DMS153 (cell line): Measurements from ENCODE around the gene CCDC188.

Experiments
- DNase-seq: peaks from one replicate; lab custom pipeline; 2025; lab: John Stamatoyannopoulos, UW

CCDC188 gene

DNA sequence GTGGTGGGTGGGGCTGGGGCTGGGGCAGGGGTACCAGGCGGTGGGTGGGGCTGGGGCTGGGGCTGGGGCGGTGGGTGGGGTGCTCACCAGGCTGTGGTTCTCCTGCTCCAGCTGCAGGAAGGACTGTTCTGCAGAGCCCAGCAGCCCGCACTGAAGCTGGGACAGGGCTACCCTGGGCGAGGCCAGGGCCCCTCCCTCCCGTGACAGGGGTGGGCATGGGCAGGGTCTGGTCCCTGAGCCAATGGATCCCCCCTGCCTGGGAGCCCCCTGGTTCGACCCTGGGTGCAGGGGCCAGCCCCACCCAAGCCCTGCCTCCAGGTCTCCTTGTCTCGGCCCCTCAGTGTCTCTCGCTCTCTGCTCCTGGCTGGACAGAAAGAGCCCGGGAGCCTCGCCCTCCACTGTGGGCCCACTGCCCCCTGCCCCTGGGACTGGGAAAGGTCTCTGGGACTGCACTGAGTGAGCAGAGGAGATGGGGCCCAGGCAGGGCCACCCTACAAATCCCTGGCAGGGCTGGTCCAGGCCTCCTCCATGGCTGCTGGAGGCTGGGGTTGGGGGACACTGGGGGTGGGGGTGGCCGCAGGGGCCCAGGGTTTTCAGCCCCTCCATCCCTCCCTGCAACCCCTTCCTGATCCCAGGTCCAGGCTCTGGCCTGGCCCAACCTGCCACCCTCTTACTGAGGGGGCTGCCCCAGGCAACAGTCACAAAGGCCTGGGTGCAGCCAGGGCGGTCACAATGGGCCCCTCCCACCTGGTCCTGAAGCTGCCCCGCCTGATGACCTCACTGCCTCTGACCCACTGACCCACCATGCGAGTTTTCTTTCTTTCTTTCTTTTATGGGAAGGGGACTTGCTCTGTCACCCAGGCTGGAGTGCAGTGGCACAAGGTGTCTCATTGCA lies at the start of gene CCDC188:
TSS of gene CCDC188 (minus strand) at position 675 of the 895 bp plus-strand sequence. CDS start at position 606, 69 bp downstream.
- DNase-seq, result no peak

DNA sequence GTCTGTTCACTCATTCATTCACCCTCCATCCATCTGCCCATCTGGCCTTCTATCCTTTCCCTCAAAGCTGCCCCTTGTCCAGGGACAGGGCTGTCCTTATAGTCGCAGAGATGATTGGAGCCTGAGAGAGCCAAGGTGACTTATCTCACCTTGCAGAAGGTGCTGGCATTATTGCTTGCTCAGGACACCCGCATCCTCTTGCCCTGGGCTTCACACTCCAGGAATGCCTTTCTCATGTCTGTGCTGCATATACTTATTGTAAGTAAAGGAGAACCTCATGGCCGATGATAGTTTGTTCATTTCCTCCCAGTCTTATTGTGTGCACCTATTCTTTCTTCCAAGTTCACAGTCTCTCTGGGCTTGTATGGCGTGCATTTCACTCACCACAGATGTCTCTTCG lies 49.1 kb upstream of the CCDC188 start:
- no peak for DNase-seq

- no peak for DNase-seq
Observed at GRCh38 chr22:20199413-20199842, 48.6 kb upstream of the CCDC188 start.

DNA sequence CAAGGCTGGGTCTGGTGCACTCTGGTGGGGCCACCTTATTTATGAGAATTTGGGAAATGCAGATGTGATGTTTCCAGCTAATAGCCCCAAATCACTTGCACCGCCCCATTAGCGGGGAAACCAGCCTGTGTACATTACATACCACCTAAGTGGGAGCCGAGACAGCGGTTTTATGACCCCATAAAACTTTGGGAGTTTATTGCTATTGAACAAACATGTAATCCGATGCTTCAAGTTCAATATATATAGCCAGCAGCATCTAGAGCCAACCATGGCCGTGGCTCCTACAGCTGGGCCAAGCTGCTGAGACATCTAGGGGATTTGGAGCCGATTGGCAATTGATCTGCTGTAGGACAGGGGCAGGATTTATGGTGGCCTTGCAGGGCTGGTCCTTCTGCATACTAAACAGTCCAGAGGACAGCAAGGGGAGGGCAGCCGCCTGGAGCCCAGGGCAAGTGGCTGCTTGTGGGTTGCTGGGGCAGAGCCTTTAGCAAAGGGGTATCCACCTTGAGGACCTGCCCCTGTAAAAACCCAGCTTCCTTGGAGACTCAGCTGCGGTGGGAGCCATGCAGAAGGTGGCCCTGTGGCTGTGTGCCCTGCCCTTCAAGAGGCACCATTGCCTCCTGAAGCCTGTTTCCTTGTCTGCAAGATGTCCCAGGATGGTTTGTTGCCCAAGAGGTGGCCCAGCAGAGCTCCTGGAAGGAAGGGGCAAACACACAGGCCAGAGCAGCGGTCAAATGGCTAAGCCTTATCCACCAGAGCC lies 47.9 kb upstream of the CCDC188 start:
- peak; percentile 27 for DNase-seq

GRCh38 chr22:20197407-20198030 lies 46.7 kb upstream of the CCDC188 start:
- DNase-seq, result no peak

- DNase-seq, result no peak
Observed at GRCh38 chr22:20196094-20196842, 45.4 kb upstream of the CCDC188 start.

DNA sequence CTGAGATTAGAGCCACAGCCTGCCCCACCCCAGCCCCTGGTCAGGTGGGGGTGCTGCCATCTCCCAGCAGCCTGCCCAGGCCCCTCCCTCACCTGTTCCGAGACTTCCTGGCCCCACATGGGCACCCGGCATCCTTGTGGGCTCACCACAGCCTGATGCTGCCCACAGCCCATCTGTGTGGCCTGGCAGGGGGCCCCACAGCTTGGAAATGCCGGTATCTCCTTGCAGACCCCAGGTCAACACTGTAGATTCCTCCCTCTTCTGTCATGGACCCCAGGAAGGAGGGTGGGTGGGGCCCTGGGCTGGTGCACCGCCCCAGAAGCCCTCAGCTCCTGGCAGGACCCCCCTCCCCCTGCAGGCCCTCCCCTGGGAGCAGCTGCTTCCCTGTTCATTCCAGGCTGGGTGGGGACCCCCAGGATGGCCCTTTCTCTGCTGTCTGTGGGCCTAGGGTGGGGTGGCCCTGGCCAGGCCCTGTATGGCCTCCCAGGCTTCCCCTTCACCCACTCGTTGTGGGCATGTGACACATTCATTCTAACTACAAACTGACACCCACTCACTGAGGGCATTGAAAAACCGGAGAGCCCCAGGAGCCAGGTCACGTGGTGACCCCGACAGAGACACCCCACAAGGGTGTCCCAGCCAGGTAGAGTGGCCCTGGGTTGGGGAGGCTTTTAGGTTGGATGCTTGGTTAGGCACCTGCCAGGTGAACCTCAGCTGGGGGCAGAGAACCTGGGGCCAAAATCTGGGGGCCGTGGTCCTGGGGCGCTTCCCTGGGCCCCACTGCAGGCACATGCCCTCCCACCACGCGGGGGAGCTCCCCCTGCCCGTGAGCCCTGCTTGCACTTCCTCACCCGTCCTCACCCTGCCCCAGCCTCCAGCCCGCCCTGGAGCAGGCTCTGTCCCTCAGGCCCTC lies 44.1 kb upstream of the CCDC188 start:
- DNase-seq, result no peak

DNA sequence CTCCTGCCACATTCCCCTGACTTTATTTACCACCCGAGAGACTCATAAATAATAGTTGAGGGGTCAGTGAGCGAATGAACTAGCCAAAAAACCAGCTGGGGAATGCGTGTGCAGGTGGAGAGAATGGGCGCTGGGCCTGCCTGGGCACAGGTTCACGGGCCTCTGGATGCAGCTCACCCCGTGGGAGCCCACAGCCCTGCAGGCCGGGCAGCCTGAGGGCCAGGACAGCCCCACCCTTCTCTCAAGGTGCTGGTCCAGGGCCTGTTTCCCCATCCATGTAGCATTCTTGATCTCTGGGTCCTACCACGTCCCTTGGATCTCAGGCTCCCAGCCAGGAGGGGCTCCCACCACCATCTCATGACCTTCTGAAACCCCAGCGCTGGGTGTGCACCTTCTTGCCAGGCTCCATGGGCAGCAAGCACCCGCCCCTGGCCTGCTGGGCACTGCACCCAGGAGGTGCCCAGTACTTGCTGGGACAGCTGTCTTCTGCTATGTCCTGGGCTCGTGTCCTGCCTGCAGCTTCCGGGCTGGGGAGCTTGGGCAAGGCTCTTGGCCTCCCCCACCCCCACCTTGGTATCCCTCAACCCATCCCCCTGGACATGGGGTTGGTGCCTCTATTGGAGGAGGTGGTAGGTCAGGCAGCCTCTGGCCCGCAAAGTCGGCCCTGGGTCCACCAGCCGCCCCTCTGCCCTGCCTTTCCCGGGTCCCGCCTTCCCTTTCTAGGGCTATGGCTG lies 43.1 kb upstream of the CCDC188 start:
- DNase-seq, result no peak

DNA sequence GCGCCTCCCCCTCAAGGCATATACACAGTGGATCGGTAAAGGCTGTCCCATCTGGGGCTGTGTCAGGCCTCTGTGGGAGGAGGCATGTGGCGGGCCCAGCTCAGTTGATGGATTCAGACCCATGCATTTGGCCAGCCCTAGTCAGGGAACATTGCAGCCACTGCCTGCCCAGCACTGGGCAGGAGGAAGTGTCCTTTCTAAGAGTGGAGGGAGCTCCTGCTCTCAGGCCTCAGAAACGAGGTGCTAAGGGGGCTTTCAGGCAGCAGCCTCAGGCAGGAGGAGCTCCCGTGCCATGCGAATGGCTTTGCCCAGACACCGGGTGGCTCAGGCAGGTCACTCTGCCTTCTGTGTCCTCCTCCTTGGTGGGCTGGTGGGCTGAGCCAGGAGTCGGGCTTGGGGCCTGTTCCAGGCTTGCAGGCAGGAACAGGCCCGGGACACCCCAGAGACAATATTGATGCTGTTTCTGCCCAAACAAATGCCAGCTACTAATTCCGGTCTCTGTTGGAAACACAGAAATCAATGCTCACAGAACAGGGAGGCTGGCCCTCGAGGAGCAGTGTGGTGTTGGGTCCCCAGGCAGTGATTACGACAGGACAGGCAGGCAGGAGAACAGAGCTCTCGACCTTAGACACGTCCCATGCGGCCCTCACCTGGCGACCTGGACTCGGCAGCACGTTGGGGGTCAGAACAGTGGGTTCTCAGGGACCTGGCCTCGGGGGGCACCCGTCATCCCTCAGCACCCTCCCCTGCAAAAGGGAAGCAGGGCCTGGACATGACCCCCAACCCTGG lies 42.3 kb upstream of the CCDC188 start:
- DNase-seq, result no peak

DNA sequence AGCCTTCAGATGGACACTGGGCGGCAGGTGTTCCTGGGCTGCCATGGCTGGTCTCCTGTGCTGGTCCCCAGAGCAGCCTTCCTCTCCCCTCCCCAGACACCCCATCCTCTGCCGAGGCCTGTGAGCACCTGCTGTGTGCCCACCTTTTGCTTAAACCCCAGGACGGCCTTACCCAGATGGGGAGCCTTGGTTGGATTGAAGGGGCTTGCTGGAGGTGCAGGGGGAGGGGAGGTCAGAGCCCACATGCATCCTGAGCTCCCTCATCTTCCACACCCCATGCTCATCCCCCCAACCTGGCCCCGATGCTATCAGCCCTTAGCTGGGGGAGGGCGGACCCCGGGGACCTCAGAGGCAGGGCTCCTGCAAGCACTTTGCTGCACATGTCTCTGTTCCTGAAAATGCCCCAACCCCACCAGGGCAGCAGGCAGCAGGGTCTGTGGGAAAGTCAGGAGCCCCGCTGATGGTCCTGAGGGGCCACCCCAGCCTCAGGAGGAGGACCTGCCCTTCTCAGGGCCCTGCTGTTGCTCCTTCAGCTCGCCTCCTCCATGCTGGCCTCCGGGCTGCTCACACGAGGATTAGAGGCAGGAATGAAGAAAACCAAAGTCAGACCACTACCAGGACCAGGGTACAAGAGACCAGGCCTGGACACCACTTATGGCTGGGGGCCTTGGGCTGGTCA lies 41.6 kb upstream of the CCDC188 start:
- DNase-seq, result no peak

DNA sequence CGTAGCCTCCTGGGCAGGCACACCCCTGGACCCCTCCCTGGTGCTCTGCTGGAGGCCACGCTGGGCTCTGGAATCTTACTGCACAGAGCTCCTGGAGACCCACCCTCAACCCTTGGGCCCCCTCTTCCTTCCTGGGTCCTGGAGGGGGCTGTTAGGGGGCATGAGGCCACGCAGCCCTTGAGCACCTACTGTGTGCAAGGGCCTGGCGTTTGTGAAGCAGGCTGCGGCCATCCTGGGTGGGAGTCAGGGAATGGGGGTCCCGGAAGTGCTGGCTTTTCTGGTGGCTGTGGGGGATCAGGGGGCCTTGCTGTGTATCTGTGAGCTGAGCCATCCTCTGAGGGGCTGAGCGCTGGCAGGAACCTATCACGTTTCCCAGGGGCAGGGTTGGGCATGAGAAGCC lies 40.9 kb upstream of the CCDC188 start:
- DNase-seq, result no peak

- DNase-seq, result no peak
Observed at GRCh38 chr22:20191000-20191515, 40.2 kb upstream of the CCDC188 start.

- no peak for DNase-seq
Observed at GRCh38 chr22:20188567-20188877, 37.7 kb upstream of the CCDC188 start.

GRCh38 chr22:20187777-20188566 lies 37.1 kb upstream of the CCDC188 start:
- no peak for DNase-seq

GRCh38 chr22:20186871-20187546 lies 36.2 kb upstream of the CCDC188 start:
- no peak for DNase-seq

DNA sequence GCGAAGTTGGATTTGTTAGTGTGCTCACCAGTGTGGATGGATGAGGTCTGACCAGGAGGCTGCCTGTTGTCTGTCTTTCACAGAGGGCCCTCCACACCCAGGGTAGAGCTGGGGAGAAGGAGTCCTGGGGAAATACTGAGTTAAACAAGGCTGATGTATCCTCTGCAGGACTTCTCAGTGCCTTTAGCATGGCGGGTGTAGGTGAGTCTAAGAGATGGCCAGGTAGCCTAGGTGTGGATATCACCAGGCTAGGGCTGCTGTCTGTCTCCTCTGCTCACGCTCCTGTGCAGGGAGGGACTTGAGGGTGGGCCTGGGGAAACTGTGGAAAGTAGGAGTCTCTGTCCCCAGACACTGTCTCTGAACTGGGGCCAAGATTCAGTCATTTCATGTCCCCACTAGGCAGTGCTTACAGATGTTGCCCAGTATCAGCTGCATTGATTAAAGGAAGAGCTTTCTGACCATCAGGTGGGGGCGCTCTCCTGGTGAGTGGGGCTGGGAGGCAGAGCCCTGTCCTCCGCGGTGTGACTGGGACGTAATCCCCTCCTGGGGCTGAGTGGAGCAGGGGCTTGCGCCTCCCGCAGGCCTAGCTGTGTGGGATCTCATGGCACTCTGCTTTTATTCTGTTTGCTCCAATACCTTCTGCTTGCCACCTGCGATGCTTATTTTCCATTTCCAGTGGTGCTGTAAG lies 35.5 kb upstream of the CCDC188 start:
- DNase-seq, result no peak

DNA sequence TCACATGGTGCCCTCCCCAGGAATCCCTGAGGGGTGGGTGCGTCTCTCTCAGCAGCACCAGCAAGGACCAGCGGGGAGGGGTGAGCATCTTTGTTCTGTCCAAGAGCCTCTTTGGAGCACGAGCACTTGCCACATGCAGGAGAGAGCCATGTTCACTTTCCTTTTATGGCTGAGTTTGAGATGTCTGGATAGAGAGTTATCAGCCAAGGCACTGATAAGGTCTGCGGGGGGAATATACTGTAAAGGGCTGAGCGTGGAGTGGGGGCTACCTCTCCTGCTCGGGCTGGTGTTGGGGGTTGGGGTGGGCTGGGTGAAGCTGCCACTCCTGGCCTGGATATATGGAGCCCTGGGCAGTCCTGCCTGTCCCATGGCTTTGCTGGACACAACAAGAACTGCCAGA lies 34.9 kb upstream of the CCDC188 start:
- no peak for DNase-seq
